GM18861 (cell line): ENCODE measurements around the gene LSM3.

Experiments
- ATAC-seq: cut with Tn5 transposase; IDR thresholded peaks from one replicate; pipeline ENCODE4 v1.9.1; 2021; ENCODE audit not compliant: unreplicated experiment

LSM3 gene

GRCh38 chr3:14178247-14179113 is at the start of gene LSM3, which contains the start of gene XPC:
Gene LSM3 (plus strand): TSS chr3:14178817. CDS start chr3:14178861, 44 bp downstream.
Gene XPC (minus strand): TSS chr3:14178601. CDS start chr3:14178568, 33 bp downstream.
- ATAC-seq: peak; percentile 92

GRCh38 chr3:14129296-14129695 is 49.3 kb upstream of the LSM3 start:
- no peak for ATAC-seq

GRCh38 chr3:14130230-14130629 is 48.4 kb upstream of the LSM3 start:
- no peak for ATAC-seq

- no peak for ATAC-seq
Measured at GRCh38 chr3:14130707-14131106, 47.9 kb upstream of the LSM3 start.

- ATAC-seq: no peak
Measured at GRCh38 chr3:14131134-14131533, 47.5 kb upstream of the LSM3 start.

- no peak for ATAC-seq
Measured at GRCh38 chr3:14132120-14132519, 46.5 kb upstream of the LSM3 start.

GRCh38 chr3:14132689-14133088 is 45.9 kb upstream of the LSM3 start:
- ATAC-seq: no peak

- ATAC-seq: no peak
Measured at GRCh38 chr3:14133188-14133800, 45.3 kb upstream of the LSM3 start.

- no peak for ATAC-seq
Measured at GRCh38 chr3:14133876-14134275, 44.7 kb upstream of the LSM3 start.

GRCh38 chr3:14134291-14134690 is 44.3 kb upstream of the LSM3 start:
- ATAC-seq: no peak

- ATAC-seq: no peak
Measured at GRCh38 chr3:14135581-14135980, 43.0 kb upstream of the LSM3 start.

GRCh38 chr3:14137004-14137403 is 41.6 kb upstream of the LSM3 start:
- no peak for ATAC-seq

GRCh38 chr3:14137445-14137844 is 41.2 kb upstream of the LSM3 start:
- ATAC-seq: no peak

- ATAC-seq: no peak
Measured at GRCh38 chr3:14138109-14138877, 40.3 kb upstream of the LSM3 start.

GRCh38 chr3:14138878-14139655 is 39.5 kb upstream of the LSM3 start:
- no peak for ATAC-seq

- no peak for ATAC-seq
Measured at GRCh38 chr3:14139771-14140170, 38.8 kb upstream of the LSM3 start.

GRCh38 chr3:14140668-14141067 is 37.9 kb upstream of the LSM3 start:
- no peak for ATAC-seq

GRCh38 chr3:14141144-14141543 is 37.5 kb upstream of the LSM3 start:
- no peak for ATAC-seq

- no peak for ATAC-seq
Measured at GRCh38 chr3:14141602-14142341, 36.8 kb upstream of the LSM3 start.
